ENCODE measurements around the gene DGKD. TPM values are rescaled to one million over a fixed set of nuclear protein-coding genes. Genes with fewer than 3 reads are reported as not detected.
A peak's percentile ranks its signal among the peaks of the same experiment; 100 is the strongest.

Gene DGKD
- total RNA-seq, 4 donors from 2014 or later = 7.0 to 55.4 (median 10.9) TPM

GRCh38 chr2:233492078-233492477 is 137.8 kb downstream of the DGKD start:
- H3K27ac ChIP-seq = peak overlapping the region; percentile 76
- H3K27me3 ChIP-seq = no peaks in the 10 kb centered on the region
- H3K36me3 ChIP-seq = peaks cover 26% of the 10 kb centered on the region
- TF ChIP-seq CTCF (IDR thresholded peaks at IDR 0.05) = no peak
- no peak for TF ChIP-seq POLR2AphosphoS5 (IDR thresholded peaks at IDR 0.05)
- no peak for TF ChIP-seq EP300 (IDR thresholded peaks at IDR 0.05)
- TF ChIP-seq POLR2A (IDR thresholded peaks at IDR 0.05) = no peak
- DNase-seq (ENCODE audit: low spot score in 2 of 2) = no peak
- H3K4me3 ChIP-seq = no peak overlapping the region
- no peaks in the 10 kb centered on the region for H3K9me3 ChIP-seq
- WGBS = 76% methylated on average over 4 of the region's 4 CpGs
- H3K4me1 ChIP-seq = peaks cover 25% of the 10 kb centered on the region

DNA sequence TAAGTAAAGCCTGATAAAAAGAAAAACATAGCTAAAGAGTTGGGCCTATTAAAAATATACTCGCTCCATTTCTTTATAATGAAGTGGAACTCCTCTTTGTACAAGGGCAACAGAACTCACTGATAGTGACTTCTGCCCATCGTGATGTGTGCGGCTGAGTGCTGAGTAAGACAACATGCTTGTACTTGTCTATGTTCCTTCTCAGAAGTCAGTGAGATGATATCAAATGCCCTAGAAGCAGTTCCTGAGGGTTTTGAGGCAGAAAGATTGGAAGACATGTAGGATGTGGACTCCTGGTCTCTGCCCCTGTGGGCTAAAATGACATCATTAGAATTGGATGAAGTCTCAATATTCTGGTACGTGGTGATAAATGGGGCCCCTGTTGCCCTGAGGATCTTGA is 138.5 kb downstream of the DGKD start:
- H3K27me3 ChIP-seq = no peaks in the 10 kb centered on the region
- H3K4me1 ChIP-seq = peaks cover 25% of the 10 kb centered on the region
- WGBS = 80% methylated on average over 4 of the region's 4 CpGs
- H3K27ac ChIP-seq = peak overlapping the region; percentile 76
- no peak overlapping the region for H3K4me3 ChIP-seq
- H3K36me3 ChIP-seq = peaks cover 32% of the 10 kb centered on the region
- DNase-seq (ENCODE audit: low spot score in 2 of 2) = no peak
- TF ChIP-seq POLR2A (IDR thresholded peaks at IDR 0.05) (no peak), CTCF (IDR thresholded peaks at IDR 0.05) (no peak), EP300 (IDR thresholded peaks at IDR 0.05) (no peak), POLR2AphosphoS5 (IDR thresholded peaks at IDR 0.05) (no peak)
- no peaks in the 10 kb centered on the region for H3K9me3 ChIP-seq

GRCh38 chr2:233495503-233496496 is 141.5 kb downstream of the DGKD start:
- Histone ChIP-seq H3K4me3 (no peak overlapping the region), H3K4me1 (peaks cover 14% of the 10 kb centered on the region), H3K9me3 (no peaks in the 10 kb centered on the region), H3K27me3 (no peaks in the 10 kb centered on the region), H3K27ac (no peak overlapping the region), H3K36me3 (peaks cover 39% of the 10 kb centered on the region)
- WGBS = 81% methylated on average over 10 of the region's 10 CpGs
- no peak for DNase-seq (ENCODE audit: low spot score in 2 of 2)
- no peak for TF ChIP-seq CTCF (IDR thresholded peaks at IDR 0.05)
- TF ChIP-seq POLR2AphosphoS5 (IDR thresholded peaks at IDR 0.05) = no peak
- no peak for TF ChIP-seq EP300 (IDR thresholded peaks at IDR 0.05)
- no peak for TF ChIP-seq POLR2A (IDR thresholded peaks at IDR 0.05)

GRCh38 chr2:233497692-233498091 is 143.4 kb downstream of the DGKD start:
- H3K27me3 ChIP-seq = no peaks in the 10 kb centered on the region
- no peak overlapping the region for H3K4me3 ChIP-seq
- no peak overlapping the region for H3K27ac ChIP-seq
- no peak for DNase-seq (ENCODE audit: low spot score in 2 of 2)
- peaks cover 55% of the 10 kb centered on the region for H3K36me3 ChIP-seq
- peaks cover 3% of the 10 kb centered on the region for H3K9me3 ChIP-seq
- no peaks in the 10 kb centered on the region for H3K4me1 ChIP-seq
- 97% methylated on average over 2 of the region's 2 CpGs for WGBS
- TF ChIP-seq POLR2AphosphoS5 (IDR thresholded peaks at IDR 0.05) (no peak), POLR2A (IDR thresholded peaks at IDR 0.05) (no peak), CTCF (IDR thresholded peaks at IDR 0.05) (no peak), EP300 (IDR thresholded peaks at IDR 0.05) (no peak)

DNA sequence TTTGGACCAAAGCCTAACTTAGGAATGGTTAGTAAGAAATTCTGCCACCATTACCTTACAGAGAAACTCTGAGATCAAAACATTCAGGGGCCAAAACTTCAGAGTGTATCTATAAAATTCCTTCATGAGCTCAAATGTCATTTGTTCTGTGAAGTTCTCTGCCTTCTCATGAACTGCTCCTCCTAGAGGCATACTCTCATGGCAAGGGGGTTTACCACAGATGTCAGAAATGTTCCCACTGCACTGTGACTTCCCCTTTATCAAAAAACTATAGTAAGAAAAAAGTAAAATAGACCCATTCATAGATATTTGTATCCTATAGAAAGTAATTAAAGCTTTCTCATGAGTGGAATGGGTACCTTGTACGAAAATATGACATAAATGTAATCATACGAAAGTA is 143.8 kb downstream of the DGKD start:
- H3K4me3 ChIP-seq = no peak overlapping the region
- peaks cover 51% of the 10 kb centered on the region for H3K36me3 ChIP-seq
- H3K27ac ChIP-seq = no peak overlapping the region
- no peaks in the 10 kb centered on the region for H3K27me3 ChIP-seq
- TF ChIP-seq CTCF (IDR thresholded peaks at IDR 0.05) (no peak), POLR2AphosphoS5 (IDR thresholded peaks at IDR 0.05) (no peak), POLR2A (IDR thresholded peaks at IDR 0.05) (no peak), EP300 (IDR thresholded peaks at IDR 0.05) (no peak)
- H3K9me3 ChIP-seq = peaks cover 7% of the 10 kb centered on the region
- H3K4me1 ChIP-seq = no peaks in the 10 kb centered on the region
- DNase-seq (ENCODE audit: low spot score in 2 of 2) = no peak
- 91% methylated on average over 2 of the region's 2 CpGs for WGBS

Data from suprapubic skin (tissue), 4 donors.